H9 (cell line): ENCODE measurements around the gene ZNF263. TPM values are rescaled to one million over a fixed set of nuclear protein-coding genes. Genes with fewer than 3 reads are reported as not detected.

Source experiments
- DNase-seq: peaks from one replicate; pipeline ENCODE4 v3.0.0-alpha.2; 2017
- H2AFZ ChIP-seq: one replicate; pipeline ENCODE4 v1.6.1; 2013; ENCODE audit warnings: mild to moderate bottlenecking, low read length, control low read depth, moderate library complexity
- H2AK5ac ChIP-seq: 2 replicates; pipeline ENCODE4 v1.6.1; 2013; ENCODE audit warnings: low read length, control low read depth, mixed read lengths; ENCODE audit not compliant: insufficient read length
- H2BK120ac ChIP-seq: one replicate; pipeline ENCODE4 v1.6.1; 2013; ENCODE audit warnings: low read depth, mild to moderate bottlenecking, low read length, control low read depth, inconsistent platforms; ENCODE audit not compliant: poor library complexity, severe bottlenecking
- H2BK12ac ChIP-seq: 2 replicates; pipeline ENCODE4 v1.6.1; 2013; ENCODE audit warnings: low read length, control low read depth, mixed read lengths, low read depth; ENCODE audit not compliant: insufficient read length
- H2BK15ac ChIP-seq: 2 replicates; pipeline ENCODE4 v1.6.1; 2013; ENCODE audit warnings: low read depth, low read length, control low read depth
- H2BK20ac ChIP-seq: one replicate; pipeline ENCODE4 v1.6.1; 2013; ENCODE audit warnings: low read depth, mild to moderate bottlenecking, low read length, control low read depth, inconsistent platforms; ENCODE audit not compliant: poor library complexity, severe bottlenecking
- H2BK5ac ChIP-seq: 2 replicates; pipeline ENCODE4 v1.6.1; 2013; ENCODE audit warnings: low read length, control low read depth, mixed read lengths; ENCODE audit not compliant: insufficient read length
- H3K14ac ChIP-seq: 2 replicates; pipeline ENCODE4 v1.6.1; 2013; ENCODE audit warnings: low read length, control low read depth; ENCODE audit not compliant: insufficient read depth
- H3K18ac ChIP-seq: 2 replicates; pipeline ENCODE4 v1.6.1; 2013; ENCODE audit warnings: low read depth, mild to moderate bottlenecking, mixed read lengths, low read length, control low read depth; ENCODE audit not compliant: insufficient read length
- H3K23ac ChIP-seq: 2 replicates; pipeline ENCODE4 v1.6.1; 2013; ENCODE audit warnings: low read length, control low read depth, mixed read lengths, low read depth; ENCODE audit not compliant: insufficient read length
- H3K23me2 ChIP-seq: 2 replicates; pipeline ENCODE4 v1.6.1; 2013; ENCODE audit warnings: low read depth, mild to moderate bottlenecking, mixed read lengths, low read length, control low read depth; ENCODE audit not compliant: insufficient read length, poor library complexity, severe bottlenecking
- H3K27ac ChIP-seq: 2 replicates; pipeline ENCODE4 v1.5.1; 2013; ENCODE audit warnings: low read length, control low read depth, mixed read lengths, low read depth; ENCODE audit not compliant: insufficient read length
- H3K27me3 ChIP-seq: 2 replicates; pipeline ENCODE4 v1.6.1; 2013; ENCODE audit warnings: low read length, control low read depth, inconsistent platforms; ENCODE audit not compliant: insufficient read depth
- H3K4ac ChIP-seq: 2 replicates; pipeline ENCODE4 v1.6.1; 2013; ENCODE audit warnings: low read depth, mild to moderate bottlenecking, control low read depth, inconsistent platforms, low read length, moderate library complexity
- H3K4me1 ChIP-seq: 2 replicates; pipeline ENCODE4 v1.6.1; 2013; ENCODE audit warnings: low read length, control low read depth, inconsistent platforms; ENCODE audit not compliant: insufficient read depth
- H3K4me2 ChIP-seq: 2 replicates; pipeline ENCODE4 v1.6.1; 2013; ENCODE audit warnings: low read length, control low read depth, mixed read lengths; ENCODE audit not compliant: insufficient read length, insufficient read depth
- H3K56ac ChIP-seq: 2 replicates; pipeline ENCODE4 v1.6.1; 2013; ENCODE audit warnings: low read depth, mild to moderate bottlenecking, mixed read lengths, low read length, control low read depth; ENCODE audit not compliant: insufficient read length
- H3K79me1 ChIP-seq: 2 replicates; pipeline ENCODE4 v1.6.1; 2013; ENCODE audit warnings: low read depth, mild to moderate bottlenecking, moderate library complexity, low read length, control low read depth, inconsistent platforms; ENCODE audit not compliant: insufficient read depth, poor library complexity, severe bottlenecking
- H3K79me2 ChIP-seq: 2 replicates; pipeline ENCODE4 v1.6.1; 2013; ENCODE audit warnings: low read length, control low read depth, inconsistent platforms; ENCODE audit not compliant: insufficient read depth
- H3K9ac ChIP-seq: 2 replicates; pipeline ENCODE4 v1.6.1; 2013; ENCODE audit warnings: low read length, control low read depth, mixed read lengths; ENCODE audit not compliant: insufficient read length; ENCODE audit errors: extremely low read depth
- H3K9me3 ChIP-seq: one replicate; pipeline ENCODE4 v1.6.1; 2013; ENCODE audit warnings: low read depth, low read length, inconsistent platforms; ENCODE audit not compliant: control insufficient read depth
- H3T11ph ChIP-seq: one replicate; pipeline ENCODE4 v1.6.1; 2013; ENCODE audit warnings: mild to moderate bottlenecking, low read length, control low read depth, inconsistent platforms
- H4K20me1 ChIP-seq: one replicate; pipeline ENCODE4 v1.6.1; 2013; ENCODE audit not compliant: control insufficient read depth, insufficient read length, insufficient read depth
- H4K5ac ChIP-seq: 2 replicates; pipeline ENCODE4 v1.6.1; 2013; ENCODE audit warnings: low read depth, mild to moderate bottlenecking, mixed read lengths, low read length, control low read depth; ENCODE audit not compliant: insufficient read length
- H4K8ac ChIP-seq: replicated peaks from 2 replicates; pipeline ENCODE4 v1.6.1; 2013; ENCODE audit warnings: low read length, control low read depth, mixed read lengths, low read depth; ENCODE audit not compliant: insufficient read length
- H4K91ac ChIP-seq: 2 replicates; pipeline ENCODE4 v1.6.1; 2013; ENCODE audit warnings: low read depth, mild to moderate bottlenecking, moderate library complexity, mixed read lengths, low read length, control low read depth; ENCODE audit not compliant: insufficient read length
- H3K27ac Mint-ChIP-seq, 3 experiments: 2 replicates in 2 of 3; 3 replicates in 1 of 3; pipeline ENCODE4 v1.8.0; 2020 to 2021; ENCODE audit warnings: mixed read lengths in 3 of 3, mild to moderate bottlenecking in 1 of 3, moderate library complexity in 1 of 3
- H3K27me3 Mint-ChIP-seq: 2 replicates; pipeline ENCODE4 v1.8.0; 2021; ENCODE audit warnings: low read depth, mild to moderate bottlenecking, moderate library complexity, mixed read lengths
- H3K36me3 Mint-ChIP-seq, 3 experiments: 2 replicates in 2 of 3; 3 replicates in 1 of 3; pipeline ENCODE4 v1.8.0; 2020 to 2021; ENCODE audit warnings: low read depth in 3 of 3, mixed read lengths in 3 of 3; ENCODE audit not compliant: insufficient read depth in 1 of 3
- H3K4me1 Mint-ChIP-seq, 2 experiments: 2 replicates each; pipeline ENCODE4 v1.8.0; 2020; ENCODE audit warnings: mixed read lengths in 2 of 2
- H3K4me3 Mint-ChIP-seq, 2 experiments: 2 replicates in 1 of 2; 3 replicates in 1 of 2; pipeline ENCODE4 v1.8.0; 2020 to 2021; ENCODE audit warnings: mild to moderate bottlenecking in 2 of 2, mixed read lengths in 2 of 2, moderate library complexity in 1 of 2
- H3K9me3 Mint-ChIP-seq, 2 experiments: 2 replicates in 1 of 2; 3 replicates in 1 of 2; pipeline ENCODE4 v1.8.0; 2020; ENCODE audit warnings: mild to moderate bottlenecking in 2 of 2, mixed read lengths in 2 of 2, moderate library complexity in 1 of 2
- CTCF ChIP-seq: fragments of 200-600 bp; sonication (generic); conservative IDR thresholded peaks from 3 replicates; pipeline ENCODE4 v1.8.0; 2021; ENCODE audit warnings: antibody characterized with exemption, mild to moderate bottlenecking
- WGBS: extraction: QIAGEN DNeasy Blood & Tissue Kit; methylation state at CpG from one replicate; pipeline ENCODE4 v1.1.7; 2013; ENCODE audit warnings: missing lambda C conversion rate, low lambda C conversion rate, mixed read lengths; ENCODE audit not compliant: insufficient read length; ENCODE audit errors: extremely low coverage; 5-methylcytosine and 5-hydroxymethylcytosine counted together
- total RNA-seq: library from RNA; stranded (reverse); gene quantifications from 2 replicates; pipeline ENCODE4 v1.2.1, GENCODE V29; 2021

The ZNF263 gene
- total RNA-seq, 1 experiment from 2014 or later, result 35.7 TPM

DNA sequence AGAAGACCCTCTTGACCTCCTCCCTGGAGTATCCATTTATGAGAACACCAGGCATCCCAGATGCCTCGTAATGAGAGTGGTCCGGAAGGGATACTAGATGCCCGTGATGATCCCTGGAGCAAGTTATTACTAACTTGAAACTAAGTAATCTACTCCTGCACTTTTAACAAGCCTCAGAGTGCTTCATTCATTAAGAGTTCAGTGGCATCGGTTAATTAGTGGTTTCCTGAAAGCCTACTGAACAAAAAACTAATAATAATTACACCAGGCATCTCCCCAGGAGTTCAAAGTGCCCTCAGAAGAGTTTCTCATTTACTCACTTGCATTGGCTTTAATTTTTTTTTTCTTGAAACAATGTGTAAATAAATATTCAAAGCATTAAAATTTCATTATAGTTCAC, 44.2 kb downstream of the ZNF263 start:
- TF ChIP-seq CTCF, result no peak
- no peak overlapping the region for H3K56ac ChIP-seq
- H3K27ac Mint-ChIP-seq, result no peak overlapping the region
- H4K91ac ChIP-seq, result no peak overlapping the region
- no peak overlapping the region for H2BK15ac ChIP-seq
- H3K4ac ChIP-seq, result no peak overlapping the region
- H4K5ac ChIP-seq, result no peak overlapping the region
- no peaks in the 10 kb centered on the region for H3K79me2 ChIP-seq
- no peak overlapping the region for H2AFZ ChIP-seq
- H3K23ac ChIP-seq, result no peak overlapping the region
- H2BK20ac ChIP-seq, result no peak overlapping the region
- H3K4me1 Mint-ChIP-seq, result no peaks in the 10 kb centered on the region
- no peak overlapping the region for H3K18ac ChIP-seq
- peaks cover 13% of the 10 kb centered on the region for H3K27me3 Mint-ChIP-seq
- H3K27ac ChIP-seq, result no peak overlapping the region
- no peak overlapping the region for H4K8ac ChIP-seq
- no peak overlapping the region for H3K14ac ChIP-seq
- no peaks in the 10 kb centered on the region for H4K20me1 ChIP-seq
- no peaks in the 10 kb centered on the region for H3K4me1 ChIP-seq
- H3K4me3 Mint-ChIP-seq, result no peak overlapping the region
- H2BK5ac ChIP-seq, result no peak overlapping the region
- peaks cover 12% of the 10 kb centered on the region for H3K9me3 ChIP-seq
- DNase-seq, result no peak
- H2BK120ac ChIP-seq, result no peak overlapping the region
- no peak overlapping the region for H3T11ph ChIP-seq
- H2BK12ac ChIP-seq, result no peak overlapping the region
- H3K23me2 ChIP-seq, result no peaks in the 10 kb centered on the region
- H3K9ac ChIP-seq, result no peak overlapping the region
- no peaks in the 10 kb centered on the region; a peak in 2 of 7 replicates for H3K36me3 Mint-ChIP-seq
- no peaks in the 10 kb centered on the region for H3K27me3 ChIP-seq
- no peak overlapping the region for H2AK5ac ChIP-seq
- no peaks in the 10 kb centered on the region for H3K79me1 ChIP-seq
- peaks cover 50% of the 10 kb centered on the region in 2 experiments for H3K9me3 Mint-ChIP-seq
- no peak overlapping the region for H3K4me2 ChIP-seq
- WGBS, result no CpG with 5 or more reads among the region's 4 CpGs
